AG04449 (cell line): ENCODE results near the gene METTL1.
A peak's percentile ranks its signal among the peaks of the same experiment; 100 is the strongest.

Source experiments
- CTCF ChIA-PET: fragments of 350-600 bp; formaldehyde crosslinking; extraction: SDS; loops from one replicate; lab custom pipeline; 2021; ENCODE audit warnings: antibody characterized with exemption; lab: Yijun Ruan, JAX
- POLR2A ChIA-PET: fragments of 400-600, 350-600 bp; formaldehyde crosslinking; extraction: SDS; loops from one replicate; lab custom pipeline; 2020; ENCODE audit warnings: antibody characterized with exemption, inconsistent platforms; lab: Yijun Ruan, JAX
- DNase-seq: peaks from one replicate; pipeline ENCODE4 v3.0.0-alpha.2; 2010; ENCODE audit warnings: low read depth, low spot score
- H3K4me3 ChIP-seq: 2 replicates; pipeline ENCODE4 v1.5.1; 2011; ENCODE audit warnings: low read depth, mild to moderate bottlenecking, control low read depth, low read length
- CTCF ChIP-seq: IDR thresholded peaks from one replicate; pipeline ENCODE4 v1.5.1; 2011; ENCODE audit warnings: mild to moderate bottlenecking, moderate library complexity, low read length, control low read depth, inconsistent platforms; ENCODE audit not compliant: insufficient read depth; ENCODE audit errors: missing control alignments

The METTL1 gene

GRCh38 chr12:57769594-57769993 lies 2.3 kb downstream of the METTL1 start:
- no peak for TF ChIP-seq CTCF
- POLR2A ChIA-PET: no interaction called here
- no peak for DNase-seq
- CTCF ChIA-PET: interaction anchor here (1.7 kb wide), 1 partner anchor 13 kb away, joined by 8 read pairs; no protein-coding TSS in a partner anchor
- no peak overlapping the region for H3K4me3 ChIP-seq

GRCh38 chr12:57767876-57768275 lies 4.0 kb downstream of the METTL1 start:
- H3K4me3 ChIP-seq: no peak overlapping the region
- TF ChIP-seq CTCF: no peak
- ChIA-PET POLR2A (no interaction called here), CTCF (interaction anchor here (0.6 to 5.4 kb wide), 7 partner anchors 9 to 176 kb away, joined by 3 to 44 read pairs (median 5); partner anchors contain the start of gene TSFM)
- no peak for DNase-seq

GRCh38 chr12:57767305-57767698 lies 4.6 kb downstream of the METTL1 start:
- POLR2A ChIA-PET: no interaction called here
- no peak overlapping the region for H3K4me3 ChIP-seq
- no peak for DNase-seq
- CTCF ChIA-PET: interaction anchor here (0.6 to 5.4 kb wide), 9 partner anchors 8 to 176 kb away, joined by 3 to 44 read pairs (median 4); partner anchors contain the start of gene TSFM
- no peak for TF ChIP-seq CTCF

- CTCF ChIA-PET: interaction anchor here (0.8 to 5.4 kb wide), 10 partner anchors 8 to 184 kb away, joined by 3 to 44 read pairs (median 4); partner anchors contain the start of gene TSFM
- no peak for DNase-seq
- peak within 1 kb of the TSS; percentile 40 for H3K4me3 ChIP-seq
- POLR2A ChIA-PET: interaction anchor here (0.7 kb wide), 1 partner anchor 136 kb away, joined by 3 read pairs; no protein-coding TSS in a partner anchor
- TF ChIP-seq CTCF: no peak
Observed at GRCh38 chr12:57766464-57767304, 5.2 kb downstream of the METTL1 start, which contains the start of gene CYP27B1. TSS of gene CYP27B1 (minus strand) at chr12:57767078. CDS start at chr12:57767041, 37 bp downstream.

GRCh38 chr12:57765698-57766463 lies 6.0 kb downstream of the METTL1 start:
- DNase-seq: no peak
- POLR2A ChIA-PET: interaction anchor here (0.7 kb wide), 1 partner anchor 137 kb away, joined by 3 read pairs; no protein-coding TSS in a partner anchor
- TF ChIP-seq CTCF: no peak
- peak overlapping the region; percentile 40 for H3K4me3 ChIP-seq
- CTCF ChIA-PET: interaction anchor here (0.9 to 5.4 kb wide), 5 partner anchors 10 to 183 kb away, joined by 3 to 44 read pairs (median 4); partner anchors contain the start of gene TSFM
